HepG2 (cell line): Measurements from ENCODE around the gene TST. TPM values are rescaled to one million over a fixed set of nuclear protein-coding genes. Genes with fewer than 3 reads are reported as not detected.

Experiments used
- ATAC-seq: fragments of 200-7000 bp; cut with Tn5 transposase; 3 replicates; pipeline ENCODE4 v1.9.1; 2020; ENCODE audit warnings: mild to moderate bottlenecking, moderate library complexity
- BruUV-seq: library from RNA; stranded (reverse); fragments of 400-500 nt; replicated peaks from 2 replicates; lab custom pipeline; 2021; lab: Mats Ljungman, UMichigan
- CTCF ChIA-PET: fragments of 300-600 bp; formaldehyde crosslinking; extraction: SDS; loops from one replicate; lab custom pipeline; 2021; ENCODE audit warnings: low total read pairs, inconsistent platforms, low intra/inter-chr PET ratio; lab: Yijun Ruan, JAX
- POLR2A ChIA-PET: fragments of 350-600 bp; sonication (Branson Sonifier 250); formaldehyde crosslinking; loops from one replicate; lab custom pipeline; 2020; ENCODE audit warnings: antibody characterized with exemption, inconsistent platforms; lab: Yijun Ruan, JAX
- DNase-seq: peaks from one replicate; pipeline ENCODE4 v3.0.0-alpha.2; 2015; ENCODE audit warnings: low spot score
- FAIRE-seq: peaks from 3 replicates; lab custom pipeline; 2011; peaks lifted over from hg19 to GRCh38; lab: Jason Lieb, UNC
- H2AFZ ChIP-seq: one replicate; pipeline ENCODE4 v1.6.1; 2011; ENCODE audit warnings: low read length, inconsistent platforms
- H3K27ac ChIP-seq: fragments of 300-600 bp; 3 replicates; pipeline ENCODE4 v1.8.0; 2011; ENCODE audit warnings: mixed run types, mild to moderate bottlenecking, mixed read lengths, low read length, inconsistent platforms; ENCODE audit not compliant: insufficient read depth; ENCODE audit errors: extremely low read length
- H3K27me3 ChIP-seq, 2 experiments: fragments of 200-600 bp in 1 of 2; 2 replicates in 1 of 2; 3 replicates in 1 of 2; pipeline versions ENCODE4 v1.6.0 to v1.8.0; 2011; ENCODE audit warnings: low read length in 2 of 2, mild to moderate bottlenecking in 2 of 2, moderate library complexity in 2 of 2, inconsistent platforms in 1 of 2; ENCODE audit not compliant: insufficient read depth in 2 of 2, control insufficient read depth in 1 of 2
- H3K36me3 ChIP-seq, 2 experiments: fragments of 200-600 bp in 1 of 2; replicated peaks in 1 of 2; 2 replicates in 1 of 2; 3 replicates in 1 of 2; pipeline versions ENCODE4 v1.5.1 to v1.8.0; 2011; ENCODE audit warnings: low read length in 2 of 2, inconsistent platforms in 1 of 2; ENCODE audit not compliant: insufficient read depth in 2 of 2, control insufficient read depth in 1 of 2
- H3K4me1 ChIP-seq: 2 replicates; pipeline ENCODE4 v1.5.1; 2012; ENCODE audit warnings: low read length, inconsistent platforms; ENCODE audit not compliant: insufficient read depth
- H3K4me2 ChIP-seq: 2 replicates; pipeline ENCODE4 v1.6.0; 2011; ENCODE audit warnings: low read depth, low read length, inconsistent platforms
- H3K4me3 ChIP-seq, 3 experiments: fragments of 200-600 bp in 1 of 3; sonication (generic), shearing (Covaris generic) in 1 of 3; replicated peaks in 1 of 3; 2 replicates each; pipeline ENCODE4 v1.5.1; 2011 to 2016; ENCODE audit warnings: low read length in 3 of 3, inconsistent platforms in 2 of 3, low read depth in 2 of 3, mild to moderate bottlenecking in 2 of 3, control low read depth in 1 of 3, mixed read lengths in 1 of 3; ENCODE audit not compliant: insufficient read depth in 1 of 3
- H3K79me2 ChIP-seq: one replicate; pipeline ENCODE4 v1.6.1; 2011; ENCODE audit warnings: low read length, inconsistent platforms; ENCODE audit not compliant: insufficient read depth
- H3K9ac ChIP-seq: 2 replicates; pipeline ENCODE4 v1.6.0; 2011; ENCODE audit warnings: mild to moderate bottlenecking, low read depth, low read length, inconsistent platforms; ENCODE audit not compliant: insufficient read depth
- H3K9me3 ChIP-seq: 2 replicates; pipeline ENCODE4 v1.5.1; 2012; ENCODE audit warnings: mild to moderate bottlenecking, low read length
- H4K20me1 ChIP-seq: 2 replicates; pipeline ENCODE4 v1.6.0; 2011; ENCODE audit warnings: inconsistent platforms, mild to moderate bottlenecking, low read length, moderate library complexity; ENCODE audit not compliant: insufficient read depth
- CENPX ChIP-seq: sonication (generic); formaldehyde crosslinking; IDR thresholded peaks from 2 replicates; pipeline ENCODE4 v1.9.0; 2021; ENCODE audit warnings: mild to moderate bottlenecking, missing genetic modification reagents, moderate library complexity
- KDM6A ChIP-seq: IDR thresholded peaks from 2 replicates; pipeline ENCODE4 v1.6.1; 2016; ENCODE audit warnings: low read depth
- MTA1 ChIP-seq: sonication (generic); formaldehyde crosslinking; IDR thresholded peaks from 2 replicates; pipeline ENCODE4 v1.4.0; 2020; ENCODE audit warnings: missing genetic modification reagents, mild to moderate bottlenecking, borderline replicate concordance
- MTF2 ChIP-seq: sonication (generic); formaldehyde crosslinking; IDR thresholded peaks from 2 replicates; pipeline ENCODE4 v1.5.0; 2020; ENCODE audit warnings: missing genetic modification reagents, borderline replicate concordance
- PLRG1 ChIP-seq: fragments of 450-650 bp; conservative IDR thresholded peaks from 2 replicates; pipeline ENCODE4 v1.6.1; 2016
- SAP130 ChIP-seq: IDR thresholded peaks from 2 replicates; pipeline ENCODE4 v1.6.1; 2016; ENCODE audit warnings: low read depth
- YEATS2 ChIP-seq: sonication (generic); formaldehyde crosslinking; IDR thresholded peaks from 2 replicates; pipeline ENCODE4 v1.4.0; 2020; ENCODE audit warnings: missing genetic modification reagents, borderline replicate concordance
- ZBTB20 ChIP-seq: sonication (generic); formaldehyde crosslinking; IDR thresholded peaks from 2 replicates; pipeline ENCODE4 v1.8.1; 2023; ENCODE audit warnings: missing genetic modification reagents, low read depth, mild to moderate bottlenecking, borderline replicate concordance
- ZNF17 ChIP-seq: sonication (generic); formaldehyde crosslinking; IDR thresholded peaks from 2 replicates; pipeline ENCODE4 v1.5.0; 2020; ENCODE audit warnings: mild to moderate bottlenecking, missing genetic modification reagents
- ZNF317 ChIP-seq: sonication (generic); formaldehyde crosslinking; IDR thresholded peaks from 2 replicates; pipeline ENCODE4 v1.5.0; 2020; ENCODE audit warnings: mild to moderate bottlenecking, missing genetic modification reagents
- ZNF44 ChIP-seq: sonication (generic); formaldehyde crosslinking; IDR thresholded peaks from 2 replicates; pipeline ENCODE4 v1.5.1; 2020; ENCODE audit warnings: mild to moderate bottlenecking, missing genetic modification reagents
- ZNF503 ChIP-seq: sonication (generic); formaldehyde crosslinking; IDR thresholded peaks from 2 replicates; pipeline ENCODE4 v1.4.0; 2020; ENCODE audit warnings: missing genetic modification reagents
- ZNF549 ChIP-seq: sonication (generic); formaldehyde crosslinking; IDR thresholded peaks from 2 replicates; pipeline ENCODE4 v1.5.0; 2020; ENCODE audit warnings: missing genetic modification reagents
- ZNF567 ChIP-seq: sonication (generic); formaldehyde crosslinking; IDR thresholded peaks from 2 replicates; pipeline ENCODE4 v1.8.1; 2023; ENCODE audit warnings: mild to moderate bottlenecking, missing genetic modification reagents, borderline replicate concordance
- ZNF749 ChIP-seq: sonication (generic); formaldehyde crosslinking; IDR thresholded peaks from 2 replicates; pipeline ENCODE4 v1.8.0; 2022; ENCODE audit warnings: mild to moderate bottlenecking, missing genetic modification reagents, moderate library complexity, borderline replicate concordance
- ZNF782 ChIP-seq: sonication (generic); formaldehyde crosslinking; IDR thresholded peaks from 2 replicates; pipeline ENCODE4 v1.4.0; 2020; ENCODE audit warnings: missing genetic modification reagents, mild to moderate bottlenecking, borderline replicate concordance
- ZNF788 ChIP-seq: sonication (generic); formaldehyde crosslinking; IDR thresholded peaks from 2 replicates; pipeline ENCODE4 v1.5.0; 2020; ENCODE audit warnings: mild to moderate bottlenecking, missing genetic modification reagents, borderline replicate concordance
- WGBS: methylation state at CpG from one replicate; pipeline ENCODE4 v1.1.6; 2017; ENCODE audit warnings: low lambda C conversion rate; 5-methylcytosine and 5-hydroxymethylcytosine counted together
- in situ Hi-C: cut with HindIII; loops from 2 replicates; pipeline ENCODE4 v1.10.0; 2017; ENCODE audit warnings: low pct_unique_long_range_greater_than_20kb; ENCODE audit not compliant: extremely low pct_ligation_motif_present
- intact Hi-C: fragments of 100-400 bp; cut with micrococcal nuclease; formaldehyde crosslinking; loops from one replicate; pipeline ENCODE4 v1.10.0; 2022; ENCODE audit not compliant: unreplicated experiment
- polyA plus RNA-seq, 8 experiments: library from polyadenylated mRNA; depleted of rRNA in 3 of 8; stranded (reverse) in 7 of 8; unstranded in 1 of 8; fragments of >200 nt; fragmentation: Illumina TruSeq in 4 of 8; extraction: Trizol in 4 of 8; gene quantifications; 2 replicates each; pipeline versions ENCODE4 v1.2.1 to v1.2.3, GENCODE V29; 2011 to 2016; ENCODE audit warnings: low read depth in 4 of 8, missing spikeins in 1 of 8, mixed read lengths in 1 of 8; ENCODE audit not compliant: insufficient read depth in 1 of 8
- total RNA-seq, 5 experiments: library from RNA; depleted of rRNA; stranded (reverse); fragments of >200 nt; fragmentation: Illumina TruSeq; extraction: Trizol; gene quantifications; 2 replicates each; pipeline ENCODE4 v1.2.3, GENCODE V29; 2016; ENCODE audit warnings: low read depth in 1 of 5
- TF ChIP-seq, protein P1 (sequence below): sonication (generic); formaldehyde crosslinking; conservative IDR thresholded peaks from 2 replicates; pipeline ENCODE4 v1.4.0; 2020; ENCODE audit warnings: missing genetic modification reagents
- TF ChIP-seq, protein P2 (sequence below): fragments of 450-650 bp; IDR thresholded peaks from 2 replicates; pipeline ENCODE4 v1.6.1; 2016
- TF ChIP-seq, protein P3 (sequence below): IDR thresholded peaks from 2 replicates; pipeline ENCODE4 v1.6.1; 2016; ENCODE audit warnings: missing genetic modification reagents, missing compliant biosample characterization

Gene TST
- total and polyA plus RNA-seq, 2 of the 13 experiments (the other 11 are each of a cell fraction or from before 2014, with no cell fraction given): 44.6 to 63.6 TPM

DNA sequence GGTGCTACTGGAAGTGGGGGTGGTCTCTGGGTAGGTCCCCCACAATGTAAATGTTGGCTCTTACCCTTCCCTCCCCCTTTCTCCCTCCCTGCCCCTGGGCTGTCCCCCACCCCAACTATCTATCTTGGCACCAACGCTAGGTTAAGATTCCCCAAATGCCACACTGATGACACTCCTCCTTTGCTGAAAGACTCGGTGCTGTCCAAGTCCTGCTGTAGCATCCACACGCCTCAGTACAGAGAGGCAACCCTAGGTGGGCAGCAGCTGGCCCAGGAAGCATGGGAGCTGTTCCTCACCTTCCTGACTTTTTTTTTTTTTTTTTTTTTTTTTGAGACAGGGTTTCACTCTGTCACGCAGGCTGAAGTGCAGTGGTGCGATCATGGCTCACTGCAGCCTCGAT is 28.9 kb upstream of the TST start (continued):
- TF ChIP-seq, protein P1, sequence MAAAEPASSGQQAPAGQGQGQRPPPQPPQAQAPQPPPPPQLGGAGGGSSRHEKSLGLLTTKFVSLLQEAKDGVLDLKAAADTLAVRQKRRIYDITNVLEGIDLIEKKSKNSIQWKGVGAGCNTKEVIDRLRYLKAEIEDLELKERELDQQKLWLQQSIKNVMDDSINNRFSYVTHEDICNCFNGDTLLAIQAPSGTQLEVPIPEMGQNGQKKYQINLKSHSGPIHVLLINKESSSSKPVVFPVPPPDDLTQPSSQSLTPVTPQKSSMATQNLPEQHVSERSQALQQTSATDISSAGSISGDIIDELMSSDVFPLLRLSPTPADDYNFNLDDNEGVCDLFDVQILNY: no peak
- TF ChIP-seq ZNF503 (CRISPR knock-in tag) (no peak), ZNF749 (CRISPR knock-in tag) (no peak)

GRCh38 chr22:37047006-37047405 is 27.8 kb upstream of the TST start:
- FAIRE-seq: no peak
- Histone ChIP-seq H3K4me3 (no peak overlapping the region), H3K79me2 (no peaks in the 10 kb centered on the region), H3K27me3 (peaks cover 0 to 13% of the 10 kb centered on the region in 2 experiments; a peak in 2 of 5 replicates), H3K27ac (no peak overlapping the region), H3K36me3 (no peaks in the 10 kb centered on the region), H3K9ac (no peak overlapping the region), H2AFZ (no peak overlapping the region), H3K9me3 (no peaks in the 10 kb centered on the region), H3K4me1 (peaks cover 64% of the 10 kb centered on the region), H3K4me2 (no peak overlapping the region), H4K20me1 (no peaks in the 10 kb centered on the region)
- CTCF ChIA-PET: interaction anchor here (1.7 kb wide), 1 partner anchor 30 kb away, joined by 4 read pairs; no protein-coding TSS in a partner anchor
- BruUV-seq: no TSS peak
- in situ Hi-C loops: no loop called here
- POLR2A ChIA-PET: interaction anchor here (5.0 to 7.9 kb wide), 3 partner anchors 15 to 32 kb away, joined by 37 to 227 read pairs (median 141); partner anchors contain the start of genes MPST and TST
- DNase-seq: no peak
- intact Hi-C loops: no loop called here
- no peak for ATAC-seq
- WGBS: 69% methylated on average over 6 of the region's 7 CpGs
- TF ChIP-seq, protein P2, sequence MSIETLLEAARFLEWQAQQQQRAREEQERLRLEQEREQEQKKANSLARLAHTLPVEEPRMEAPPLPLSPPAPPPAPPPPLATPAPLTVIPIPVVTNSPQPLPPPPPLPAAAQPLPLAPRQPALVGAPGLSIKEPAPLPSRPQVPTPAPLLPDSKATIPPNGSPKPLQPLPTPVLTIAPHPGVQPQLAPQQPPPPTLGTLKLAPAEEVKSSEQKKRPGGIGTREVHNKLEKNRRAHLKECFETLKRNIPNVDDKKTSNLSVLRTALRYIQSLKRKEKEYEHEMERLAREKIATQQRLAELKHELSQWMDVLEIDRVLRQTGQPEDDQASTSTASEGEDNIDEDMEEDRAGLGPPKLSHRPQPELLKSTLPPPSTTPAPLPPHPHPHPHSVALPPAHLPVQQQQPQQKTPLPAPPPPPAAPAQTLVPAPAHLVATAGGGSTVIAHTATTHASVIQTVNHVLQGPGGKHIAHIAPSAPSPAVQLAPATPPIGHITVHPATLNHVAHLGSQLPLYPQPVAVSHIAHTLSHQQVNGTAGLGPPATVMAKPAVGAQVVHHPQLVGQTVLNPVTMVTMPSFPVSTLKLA: peak; percentile 15; the same call in 1 of the 2 replicates
- TF ChIP-seq CENPX (CRISPR knock-in tag): no peak
- TF ChIP-seq ZNF549: no peak
- TF ChIP-seq ZNF782 (CRISPR knock-in tag): no peak
- no peak for TF ChIP-seq ZNF44 (CRISPR knock-in tag)
- TF ChIP-seq SAP130 (CRISPR knock-in tag): peak; percentile 24; the same call in 1 of the 2 replicates
- no peak for TF ChIP-seq KDM6A (CRISPR knock-in tag)
- TF ChIP-seq MTA1 (CRISPR knock-in tag): no peak
- TF ChIP-seq, protein P3, sequence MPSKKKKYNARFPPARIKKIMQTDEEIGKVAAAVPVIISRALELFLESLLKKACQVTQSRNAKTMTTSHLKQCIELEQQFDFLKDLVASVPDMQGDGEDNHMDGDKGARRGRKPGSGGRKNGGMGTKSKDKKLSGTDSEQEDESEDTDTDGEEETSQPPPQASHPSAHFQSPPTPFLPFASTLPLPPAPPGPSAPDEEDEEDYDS (CRISPR knock-in tag): no peak
- no peak for TF ChIP-seq YEATS2 (CRISPR knock-in tag)
- no peak for TF ChIP-seq PLRG1
- no peak for TF ChIP-seq MTF2 (CRISPR knock-in tag)
- no peak for TF ChIP-seq ZNF17
- 0 out of 2 replicates have a peak, but pooled peaks have one; percentile 34 for TF ChIP-seq ZNF788 (CRISPR knock-in tag)
- no peak for TF ChIP-seq ZNF567 (CRISPR knock-in tag)
- TF ChIP-seq ZBTB20 (CRISPR knock-in tag): no peak
- TF ChIP-seq ZNF317 (CRISPR knock-in tag): no peak
